H9 (cell line): ENCODE data around the gene CRYGN. TPM values are rescaled to one million over a fixed set of nuclear protein-coding genes. Genes with fewer than 3 reads are reported as not detected.

Source experiments
- DNase-seq: peaks from one replicate; pipeline ENCODE4 v3.0.0-alpha.2; 2017
- H2AFZ ChIP-seq: one replicate; pipeline ENCODE4 v1.6.1; 2013; ENCODE audit warnings: mild to moderate bottlenecking, low read length, control low read depth, moderate library complexity
- H2AK5ac ChIP-seq: 2 replicates; pipeline ENCODE4 v1.6.1; 2013; ENCODE audit warnings: low read length, control low read depth, mixed read lengths; ENCODE audit not compliant: insufficient read length
- H2BK120ac ChIP-seq: one replicate; pipeline ENCODE4 v1.6.1; 2013; ENCODE audit warnings: low read depth, mild to moderate bottlenecking, low read length, control low read depth, inconsistent platforms; ENCODE audit not compliant: poor library complexity, severe bottlenecking
- H2BK12ac ChIP-seq: 2 replicates; pipeline ENCODE4 v1.6.1; 2013; ENCODE audit warnings: low read length, control low read depth, mixed read lengths, low read depth; ENCODE audit not compliant: insufficient read length
- H2BK15ac ChIP-seq: 2 replicates; pipeline ENCODE4 v1.6.1; 2013; ENCODE audit warnings: low read depth, low read length, control low read depth
- H2BK20ac ChIP-seq: one replicate; pipeline ENCODE4 v1.6.1; 2013; ENCODE audit warnings: low read depth, mild to moderate bottlenecking, low read length, control low read depth, inconsistent platforms; ENCODE audit not compliant: poor library complexity, severe bottlenecking
- H2BK5ac ChIP-seq: 2 replicates; pipeline ENCODE4 v1.6.1; 2013; ENCODE audit warnings: low read length, control low read depth, mixed read lengths; ENCODE audit not compliant: insufficient read length
- H3K14ac ChIP-seq: 2 replicates; pipeline ENCODE4 v1.6.1; 2013; ENCODE audit warnings: low read length, control low read depth; ENCODE audit not compliant: insufficient read depth
- H3K18ac ChIP-seq: 2 replicates; pipeline ENCODE4 v1.6.1; 2013; ENCODE audit warnings: low read depth, mild to moderate bottlenecking, mixed read lengths, low read length, control low read depth; ENCODE audit not compliant: insufficient read length
- H3K23ac ChIP-seq: 2 replicates; pipeline ENCODE4 v1.6.1; 2013; ENCODE audit warnings: low read length, control low read depth, mixed read lengths, low read depth; ENCODE audit not compliant: insufficient read length
- H3K23me2 ChIP-seq: 2 replicates; pipeline ENCODE4 v1.6.1; 2013; ENCODE audit warnings: low read depth, mild to moderate bottlenecking, mixed read lengths, low read length, control low read depth; ENCODE audit not compliant: insufficient read length, poor library complexity, severe bottlenecking
- H3K27ac ChIP-seq: 2 replicates; pipeline ENCODE4 v1.5.1; 2013; ENCODE audit warnings: low read length, control low read depth, mixed read lengths, low read depth; ENCODE audit not compliant: insufficient read length
- H3K27me3 ChIP-seq: 2 replicates; pipeline ENCODE4 v1.6.1; 2013; ENCODE audit warnings: low read length, control low read depth, inconsistent platforms; ENCODE audit not compliant: insufficient read depth
- H3K4ac ChIP-seq: 2 replicates; pipeline ENCODE4 v1.6.1; 2013; ENCODE audit warnings: low read depth, mild to moderate bottlenecking, control low read depth, inconsistent platforms, low read length, moderate library complexity
- H3K4me1 ChIP-seq: 2 replicates; pipeline ENCODE4 v1.6.1; 2013; ENCODE audit warnings: low read length, control low read depth, inconsistent platforms; ENCODE audit not compliant: insufficient read depth
- H3K4me2 ChIP-seq: 2 replicates; pipeline ENCODE4 v1.6.1; 2013; ENCODE audit warnings: low read length, control low read depth, mixed read lengths; ENCODE audit not compliant: insufficient read length, insufficient read depth
- H3K56ac ChIP-seq: 2 replicates; pipeline ENCODE4 v1.6.1; 2013; ENCODE audit warnings: low read depth, mild to moderate bottlenecking, mixed read lengths, low read length, control low read depth; ENCODE audit not compliant: insufficient read length
- H3K79me1 ChIP-seq: 2 replicates; pipeline ENCODE4 v1.6.1; 2013; ENCODE audit warnings: low read depth, mild to moderate bottlenecking, moderate library complexity, low read length, control low read depth, inconsistent platforms; ENCODE audit not compliant: insufficient read depth, poor library complexity, severe bottlenecking
- H3K79me2 ChIP-seq: 2 replicates; pipeline ENCODE4 v1.6.1; 2013; ENCODE audit warnings: low read length, control low read depth, inconsistent platforms; ENCODE audit not compliant: insufficient read depth
- H3K9ac ChIP-seq: 2 replicates; pipeline ENCODE4 v1.6.1; 2013; ENCODE audit warnings: low read length, control low read depth, mixed read lengths; ENCODE audit not compliant: insufficient read length; ENCODE audit errors: extremely low read depth
- H3K9me3 ChIP-seq: one replicate; pipeline ENCODE4 v1.6.1; 2013; ENCODE audit warnings: low read depth, low read length, inconsistent platforms; ENCODE audit not compliant: control insufficient read depth
- H3T11ph ChIP-seq: one replicate; pipeline ENCODE4 v1.6.1; 2013; ENCODE audit warnings: mild to moderate bottlenecking, low read length, control low read depth, inconsistent platforms
- H4K20me1 ChIP-seq: one replicate; pipeline ENCODE4 v1.6.1; 2013; ENCODE audit not compliant: control insufficient read depth, insufficient read length, insufficient read depth
- H4K5ac ChIP-seq: 2 replicates; pipeline ENCODE4 v1.6.1; 2013; ENCODE audit warnings: low read depth, mild to moderate bottlenecking, mixed read lengths, low read length, control low read depth; ENCODE audit not compliant: insufficient read length
- H4K8ac ChIP-seq: replicated peaks from 2 replicates; pipeline ENCODE4 v1.6.1; 2013; ENCODE audit warnings: low read length, control low read depth, mixed read lengths, low read depth; ENCODE audit not compliant: insufficient read length
- H4K91ac ChIP-seq: 2 replicates; pipeline ENCODE4 v1.6.1; 2013; ENCODE audit warnings: low read depth, mild to moderate bottlenecking, moderate library complexity, mixed read lengths, low read length, control low read depth; ENCODE audit not compliant: insufficient read length
- H3K27ac Mint-ChIP-seq, 3 experiments: 2 replicates in 2 of 3; 3 replicates in 1 of 3; pipeline ENCODE4 v1.8.0; 2020 to 2021; ENCODE audit warnings: mixed read lengths in 3 of 3, mild to moderate bottlenecking in 1 of 3, moderate library complexity in 1 of 3
- H3K27me3 Mint-ChIP-seq: 2 replicates; pipeline ENCODE4 v1.8.0; 2021; ENCODE audit warnings: low read depth, mild to moderate bottlenecking, moderate library complexity, mixed read lengths
- H3K36me3 Mint-ChIP-seq, 3 experiments: 2 replicates in 2 of 3; 3 replicates in 1 of 3; pipeline ENCODE4 v1.8.0; 2020 to 2021; ENCODE audit warnings: low read depth in 3 of 3, mixed read lengths in 3 of 3; ENCODE audit not compliant: insufficient read depth in 1 of 3
- H3K4me1 Mint-ChIP-seq, 2 experiments: 2 replicates each; pipeline ENCODE4 v1.8.0; 2020; ENCODE audit warnings: mixed read lengths in 2 of 2
- H3K4me3 Mint-ChIP-seq, 2 experiments: 2 replicates in 1 of 2; 3 replicates in 1 of 2; pipeline ENCODE4 v1.8.0; 2020 to 2021; ENCODE audit warnings: mild to moderate bottlenecking in 2 of 2, mixed read lengths in 2 of 2, moderate library complexity in 1 of 2
- H3K9me3 Mint-ChIP-seq, 2 experiments: 2 replicates in 1 of 2; 3 replicates in 1 of 2; pipeline ENCODE4 v1.8.0; 2020; ENCODE audit warnings: mild to moderate bottlenecking in 2 of 2, mixed read lengths in 2 of 2, moderate library complexity in 1 of 2
- CTCF ChIP-seq: fragments of 200-600 bp; sonication (generic); conservative IDR thresholded peaks from 3 replicates; pipeline ENCODE4 v1.8.0; 2021; ENCODE audit warnings: antibody characterized with exemption, mild to moderate bottlenecking
- WGBS: extraction: QIAGEN DNeasy Blood & Tissue Kit; methylation state at CpG from one replicate; pipeline ENCODE4 v1.1.7; 2013; ENCODE audit warnings: missing lambda C conversion rate, low lambda C conversion rate, mixed read lengths; ENCODE audit not compliant: insufficient read length; ENCODE audit errors: extremely low coverage; 5-methylcytosine and 5-hydroxymethylcytosine counted together
- total RNA-seq: library from RNA; stranded (reverse); gene quantifications from 2 replicates; pipeline ENCODE4 v1.2.1, GENCODE V29; 2021

The CRYGN gene
- total RNA-seq, 1 experiment from 2014 or later: 1.8 TPM

- no peak overlapping the region for H2AFZ ChIP-seq
- peak; percentile 68 for DNase-seq
- H3K56ac ChIP-seq: no peak overlapping the region
- peaks cover 5% of the 10 kb centered on the region; the same call in 1 of the 2 replicates for H3K4me1 ChIP-seq
- H2BK15ac ChIP-seq: peak overlapping the region; percentile 25; the same call in 1 of the 2 replicates
- peak overlapping the region; percentile 66 for H3K14ac ChIP-seq
- H3K27ac Mint-ChIP-seq: peak overlapping the region in 1 of 3 experiments; percentile 35; a peak in 1 of 7 replicates
- no peak overlapping the region for H2BK5ac ChIP-seq
- peak overlapping the region; percentile 77 to 87 for H3K4me3 Mint-ChIP-seq
- H3K27ac ChIP-seq: no peak overlapping the region
- TF ChIP-seq CTCF: no peak
- peak overlapping the region; percentile 38 for H3K9ac ChIP-seq
- no peak overlapping the region for H3T11ph ChIP-seq
- H3K4me1 Mint-ChIP-seq: peaks cover 22 to 29% of the 10 kb centered on the region in 2 experiments
- peak overlapping the region; percentile 75 for H3K18ac ChIP-seq
- H3K27me3 Mint-ChIP-seq: peaks cover 66% of the 10 kb centered on the region
- peaks cover 0 to 8% (median 2%) of the 10 kb centered on the region in 3 experiments; a peak in 5 of 7 replicates for H3K36me3 Mint-ChIP-seq
- peaks cover 0 to 3% of the 10 kb centered on the region in 2 experiments; a peak in 1 of 5 replicates for H3K9me3 Mint-ChIP-seq
- peaks cover 5% of the 10 kb centered on the region; the same call in 1 of the 2 replicates for H3K27me3 ChIP-seq
- no peak overlapping the region for H4K91ac ChIP-seq
- no peaks in the 10 kb centered on the region for H3K79me1 ChIP-seq
- H3K23me2 ChIP-seq: peaks cover 25% of the 10 kb centered on the region
- no peak overlapping the region for H2BK20ac ChIP-seq
- no peak overlapping the region for H4K8ac ChIP-seq
- H4K5ac ChIP-seq: no peak overlapping the region
- no peaks in the 10 kb centered on the region for H3K79me2 ChIP-seq
- no peaks in the 10 kb centered on the region for H3K9me3 ChIP-seq
- H3K4me2 ChIP-seq: peak overlapping the region; percentile 59
- no peak overlapping the region for H2AK5ac ChIP-seq
- no peaks in the 10 kb centered on the region for H4K20me1 ChIP-seq
- no peak overlapping the region for H3K23ac ChIP-seq
- no peak overlapping the region for H3K4ac ChIP-seq
- no peak overlapping the region for H2BK12ac ChIP-seq
- no CpG with 5 or more reads among the region's 55 CpGs for WGBS
- no peak overlapping the region for H2BK120ac ChIP-seq
Observed at GRCh38 chr7:151410405-151411390, 29.2 kb downstream of the CRYGN start.
